GOT3 (cell line): Measurements from ENCODE around the gene CHST10.

Source experiments
- DNase-seq: peaks from one replicate; lab custom pipeline; 2025; ENCODE audit warnings: mixed read lengths; lab: John Stamatoyannopoulos, UW

CHST10 gene

DNA sequence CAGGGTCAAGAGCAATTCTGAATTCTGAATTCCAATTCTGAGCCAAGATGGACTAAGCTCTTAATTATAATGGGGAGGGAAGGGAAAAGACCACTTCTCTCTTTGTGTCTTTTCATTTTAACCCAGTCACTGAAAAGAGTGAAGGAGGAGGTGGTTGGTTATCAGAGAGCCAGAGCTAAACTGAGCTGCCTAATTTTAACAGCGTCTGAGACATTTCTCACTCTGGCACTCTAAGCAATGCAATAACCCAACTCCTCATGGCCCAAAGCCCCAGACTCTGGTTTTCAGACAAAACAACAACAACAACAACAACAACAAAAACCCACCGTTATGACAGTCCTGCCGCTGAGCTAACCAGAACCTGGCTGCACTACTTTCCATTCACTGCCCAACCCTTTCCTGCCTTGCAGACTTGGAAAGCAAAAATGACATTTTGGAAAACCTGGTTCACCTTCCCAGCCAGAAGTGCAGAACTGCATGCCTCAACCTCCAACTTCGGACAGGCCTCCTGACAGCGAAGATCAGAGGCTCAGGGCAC is 1.0 kb downstream of the CHST10 start:
- DNase-seq, result no peak

DNA sequence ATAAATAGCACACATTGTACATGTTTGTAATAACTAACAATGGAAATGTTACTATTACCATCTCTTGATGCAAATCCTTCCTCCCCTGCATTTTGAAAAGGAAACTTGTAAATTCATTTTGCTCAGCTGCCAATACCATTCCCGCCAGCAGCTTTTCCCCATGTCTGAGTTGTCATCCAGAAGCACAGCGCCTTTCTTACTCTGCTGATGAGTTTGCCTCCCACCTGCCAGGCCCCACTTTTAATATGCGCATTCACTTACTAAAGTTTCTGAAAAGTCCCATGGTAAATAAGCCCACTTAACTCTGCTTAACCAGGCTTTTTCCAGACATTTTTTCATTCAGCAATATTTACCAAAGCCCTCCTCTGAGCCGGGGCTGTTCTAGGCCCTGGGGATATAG is 3.9 kb downstream of the CHST10 start:
- DNase-seq, result no peak

DNA sequence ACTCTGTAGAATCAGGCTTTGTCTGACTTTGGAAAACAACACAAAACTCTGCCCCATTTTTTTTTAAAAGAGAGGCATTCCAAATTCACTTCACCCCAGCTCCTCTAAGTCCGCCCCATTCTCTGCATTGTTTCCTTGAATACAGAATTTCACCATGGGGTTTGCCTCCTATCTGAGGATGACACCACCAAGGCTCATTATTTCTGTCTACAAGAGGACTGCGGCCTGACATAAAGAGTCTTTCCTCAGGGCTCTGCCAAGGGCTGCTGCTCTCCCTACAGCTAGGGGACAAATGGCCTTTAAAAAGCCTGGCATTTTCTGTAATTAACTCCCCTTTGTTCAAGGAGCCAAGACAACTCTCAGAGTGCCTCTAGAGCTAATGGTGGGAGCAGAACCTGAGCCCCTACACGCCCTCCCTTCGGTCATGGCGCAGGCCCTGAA is 4.6 kb downstream of the CHST10 start:
- DNase-seq, result no peak

DNA sequence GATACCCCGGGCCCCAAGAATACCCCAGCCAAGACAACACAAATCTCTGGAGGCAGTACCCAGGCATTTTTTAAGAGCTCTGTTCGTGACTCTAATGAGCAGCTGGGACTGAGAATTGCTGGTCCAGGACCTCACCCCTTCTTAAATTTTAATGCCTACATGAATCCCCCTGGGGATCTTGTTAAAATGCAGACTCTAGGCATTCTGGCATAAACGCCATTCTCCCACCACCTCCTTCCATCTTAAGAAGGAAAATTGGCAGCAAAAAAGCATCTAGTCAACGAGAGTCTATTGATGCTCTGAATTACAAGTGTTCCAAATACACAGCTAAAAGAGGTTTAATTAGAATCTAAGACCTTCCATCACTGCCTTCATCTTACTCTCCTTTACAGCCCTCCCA is 5.0 kb downstream of the CHST10 start:
- no peak for DNase-seq

DNA sequence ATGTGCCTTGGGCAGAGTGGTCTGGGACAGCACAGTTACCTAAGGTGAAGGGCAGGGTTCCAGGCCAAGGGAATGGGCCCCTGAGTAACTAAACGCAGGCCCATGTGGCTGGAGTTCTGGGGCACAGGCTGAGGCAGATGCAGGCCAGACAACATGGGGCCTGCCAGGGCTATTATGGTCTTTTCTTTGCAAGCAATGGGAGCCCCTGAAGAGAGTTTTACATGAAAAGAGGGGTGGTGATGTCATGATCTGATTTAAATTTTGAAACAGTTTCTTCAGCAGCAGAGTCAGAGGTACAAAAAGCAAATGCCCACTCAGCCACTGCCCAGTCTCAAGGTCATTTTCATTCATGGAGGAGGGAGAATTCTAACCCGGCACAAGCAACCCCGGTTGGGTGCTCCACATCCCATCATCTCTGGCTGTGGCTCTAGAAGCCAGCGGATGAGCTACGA is 5.6 kb downstream of the CHST10 start:
- no peak for DNase-seq

DNA sequence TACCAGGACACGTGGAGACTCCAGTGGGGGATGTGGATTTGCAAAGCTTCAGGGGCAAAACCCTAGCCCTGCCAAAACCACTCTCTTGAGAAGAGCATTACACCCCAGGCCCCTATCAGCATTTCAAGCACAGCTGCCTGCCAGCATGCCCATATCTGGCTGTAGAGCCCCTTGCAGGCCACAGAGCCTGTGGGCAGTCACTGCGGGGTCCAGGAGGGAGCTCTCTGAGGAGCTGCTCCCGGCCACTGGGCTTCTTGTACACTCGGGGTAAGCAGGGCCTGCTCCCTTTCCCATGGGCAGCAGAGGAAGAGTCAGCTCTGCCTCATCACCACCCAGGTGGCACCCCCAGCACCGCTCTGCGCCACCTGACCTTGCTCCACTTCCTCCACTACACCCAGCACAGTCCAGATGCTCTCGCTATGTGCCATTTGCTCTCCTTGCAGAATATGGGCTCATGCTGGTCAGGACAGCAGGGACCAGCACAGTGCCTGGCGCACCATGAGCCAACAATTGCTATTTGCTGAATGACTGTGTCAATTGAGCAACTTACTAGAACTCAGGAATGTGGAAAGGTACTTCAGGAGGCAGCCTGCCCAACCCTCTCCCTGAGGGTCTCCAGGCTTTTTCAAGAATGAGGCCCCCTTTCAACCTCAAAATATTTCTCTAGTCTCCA is 7.4 kb downstream of the CHST10 start:
- DNase-seq, result no peak

DNA sequence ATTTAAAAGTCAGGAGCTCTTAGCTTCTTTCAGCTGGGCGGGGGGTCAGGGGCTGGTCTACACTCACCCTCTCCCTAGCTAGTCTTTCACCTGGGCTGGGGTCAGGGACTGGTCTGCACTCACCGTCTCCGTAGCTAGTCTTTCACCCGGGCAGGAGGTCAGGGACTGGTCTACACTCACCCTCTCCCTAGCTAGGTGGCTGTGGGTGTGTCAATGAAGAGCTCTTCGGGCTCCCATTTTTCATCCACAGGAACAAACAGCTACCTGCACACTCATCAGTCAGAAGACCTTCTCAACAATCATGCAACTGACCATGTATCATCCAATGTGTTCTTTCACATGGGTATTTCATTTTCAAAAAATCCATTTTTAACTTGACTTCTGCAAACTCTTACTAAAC is 8.0 kb downstream of the CHST10 start:
- DNase-seq, result no peak

DNA sequence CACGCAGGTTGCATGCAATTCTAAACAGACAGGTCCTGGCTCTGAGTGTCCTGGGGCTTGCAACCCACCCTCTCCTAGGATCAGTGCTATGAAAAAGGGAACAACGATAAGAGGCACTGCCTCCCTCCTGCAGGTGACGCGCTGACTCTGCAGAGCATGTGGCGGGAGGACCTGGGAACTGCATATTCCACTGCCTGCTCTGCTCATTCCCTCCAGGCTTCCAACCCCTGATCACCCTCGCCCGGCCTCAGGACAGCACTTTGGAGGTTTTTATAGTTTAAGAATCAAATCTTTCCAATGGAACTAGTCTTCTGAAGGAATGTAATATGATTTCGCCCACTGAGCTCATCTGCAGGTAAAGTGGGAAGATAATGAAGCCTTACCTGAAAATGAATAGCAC is 8.5 kb downstream of the CHST10 start:
- DNase-seq, result no peak

DNA sequence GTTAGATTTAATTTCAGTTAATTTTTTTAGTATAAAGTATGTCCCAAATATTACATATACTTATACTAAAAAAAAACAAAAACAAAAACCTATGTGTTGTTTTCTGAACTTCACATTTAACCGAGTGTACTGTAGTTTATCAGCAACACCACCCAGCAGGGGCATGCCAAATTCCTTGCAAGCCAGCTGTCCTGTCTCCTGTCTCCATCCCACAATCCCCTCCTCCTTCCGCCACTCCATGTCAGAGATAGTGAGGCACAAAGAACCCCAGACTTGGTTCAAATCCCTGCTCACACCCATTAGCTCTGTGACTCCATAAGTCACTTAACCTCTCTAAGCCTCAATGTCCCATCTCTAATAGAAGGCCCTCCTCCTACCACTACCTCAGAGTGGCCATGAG is 9.4 kb downstream of the CHST10 start:
- no peak for DNase-seq

DNA sequence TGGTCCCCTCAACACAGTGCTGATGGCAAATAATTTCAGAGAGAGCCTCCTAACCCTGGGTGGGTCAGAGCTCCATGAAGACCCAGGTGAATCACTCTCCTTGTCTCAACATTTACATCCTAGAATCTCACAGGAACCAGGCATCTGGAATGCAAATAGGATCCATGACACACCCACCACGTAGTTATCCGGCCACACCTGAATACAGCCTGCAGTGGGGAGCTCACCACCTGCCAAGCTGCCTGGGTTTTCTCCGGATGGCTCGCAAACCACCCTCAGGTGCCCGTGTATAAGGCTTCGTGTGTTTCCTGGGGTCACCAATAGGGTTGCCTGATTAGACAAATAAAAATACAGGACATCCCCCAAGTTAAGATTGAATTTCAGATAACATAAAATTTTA is 9.9 kb downstream of the CHST10 start:
- no peak for DNase-seq

DNA sequence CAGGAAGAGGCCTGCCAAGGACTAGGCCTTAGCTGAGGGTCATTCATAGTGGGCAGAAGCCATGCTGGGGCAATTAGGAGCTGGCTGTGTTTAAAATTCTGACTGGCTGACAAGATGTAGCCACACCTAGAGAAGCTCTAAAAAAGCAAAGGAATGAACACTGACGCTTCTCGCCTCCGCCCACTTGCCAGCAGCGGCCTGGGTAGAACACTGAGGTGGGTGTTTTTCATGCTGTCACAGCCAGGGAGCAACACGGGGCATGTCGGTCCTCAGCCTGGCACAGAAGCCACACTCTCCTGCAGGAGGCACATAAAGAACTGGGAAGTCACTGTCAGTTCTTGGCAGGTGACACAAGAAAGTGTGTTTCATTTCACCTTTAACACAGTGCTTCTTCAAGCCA is 10.4 kb downstream of the CHST10 start:
- no peak for DNase-seq

DNA sequence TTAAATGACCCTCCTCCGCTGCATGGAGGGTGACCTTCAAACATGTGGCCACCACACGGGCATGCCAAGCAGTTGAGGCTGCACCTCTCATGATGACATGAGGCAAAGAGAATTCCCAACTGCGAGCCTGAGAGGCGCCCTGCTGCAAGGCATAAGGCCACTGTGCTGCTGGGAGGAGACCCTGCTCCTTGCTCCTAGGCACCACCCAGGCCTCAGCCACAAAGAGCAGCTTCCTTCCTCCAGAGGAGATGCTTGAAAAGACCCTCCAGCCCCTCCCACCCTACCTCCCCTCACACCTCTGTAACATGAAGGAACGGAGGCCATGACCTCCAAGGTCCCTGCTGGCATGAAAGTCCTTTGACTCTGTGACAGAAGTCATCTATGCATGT is 11.4 kb downstream of the CHST10 start:
- no peak for DNase-seq

DNA sequence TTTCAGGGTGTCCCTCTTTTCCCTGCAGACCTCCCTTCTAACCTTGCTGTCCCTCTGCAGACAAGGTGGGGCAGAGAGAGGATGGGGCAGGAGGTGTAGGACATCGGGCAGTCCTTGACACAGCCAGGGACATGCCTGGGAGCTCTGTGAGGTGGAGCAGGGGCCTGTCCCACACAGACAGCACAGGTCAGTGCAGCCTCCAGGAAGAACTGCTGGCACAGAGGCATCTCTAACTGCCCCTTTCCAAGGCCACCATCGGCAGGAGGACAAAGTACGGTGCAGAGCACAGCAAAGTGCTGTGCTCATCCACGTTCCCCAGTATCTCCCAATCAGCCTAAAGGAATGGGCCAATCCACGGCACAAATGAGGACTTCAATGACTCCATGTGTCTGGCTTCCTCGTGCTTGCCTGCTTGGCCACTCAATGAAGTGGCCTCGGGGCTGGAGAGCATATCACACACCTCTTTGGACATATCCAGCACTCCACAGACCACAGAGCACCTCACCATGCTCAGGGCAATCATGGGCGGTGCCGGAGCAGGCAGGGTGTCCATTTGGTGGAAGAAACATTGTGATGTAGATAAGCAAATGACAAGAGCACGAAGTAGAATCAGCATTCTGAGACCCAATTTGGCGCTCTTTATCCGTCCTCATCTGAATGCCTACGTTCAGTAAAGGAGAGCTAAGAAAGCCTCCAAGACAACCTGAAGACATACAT is 11.9 kb downstream of the CHST10 start:
- DNase-seq, result no peak

DNA sequence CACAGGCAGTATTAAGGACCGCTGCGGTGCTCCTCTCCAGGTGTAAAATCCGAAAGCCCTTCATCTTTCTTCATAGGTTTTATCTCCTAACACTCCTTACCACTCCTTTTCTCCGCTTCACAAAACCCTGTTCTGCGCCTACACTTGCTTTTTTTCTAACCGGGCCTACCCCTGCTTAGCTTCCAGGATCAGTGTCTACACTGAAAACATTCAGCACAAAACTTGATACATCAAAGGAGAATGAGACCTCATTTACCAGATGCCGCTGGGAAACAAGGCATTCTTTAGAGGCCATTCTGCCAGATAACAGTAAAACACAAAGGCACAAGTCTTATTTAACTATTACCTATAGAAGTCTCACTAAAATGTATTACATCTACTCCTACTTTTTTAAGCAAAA is 13.1 kb downstream of the CHST10 start:
- no peak for DNase-seq

DNA sequence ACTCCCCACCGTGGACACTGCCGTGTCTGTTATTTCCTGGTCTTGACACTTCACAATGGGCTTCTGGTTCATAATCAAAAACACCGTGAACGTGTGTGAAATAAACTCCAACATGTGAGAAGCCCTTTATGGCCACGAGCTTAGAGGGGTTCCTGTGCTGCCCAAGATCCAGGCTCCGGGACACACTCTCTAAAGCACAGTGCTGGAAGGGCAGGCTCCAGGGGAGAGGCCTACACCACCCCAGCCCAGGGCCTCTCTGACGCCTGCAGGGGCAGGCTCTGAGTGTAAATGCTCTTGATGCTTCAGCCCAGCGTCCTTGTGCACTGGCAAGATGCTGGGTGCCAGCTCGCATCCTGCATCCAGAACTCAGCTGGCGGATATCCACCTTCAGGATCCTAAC is 13.7 kb downstream of the CHST10 start:
- DNase-seq, result no peak

DNA sequence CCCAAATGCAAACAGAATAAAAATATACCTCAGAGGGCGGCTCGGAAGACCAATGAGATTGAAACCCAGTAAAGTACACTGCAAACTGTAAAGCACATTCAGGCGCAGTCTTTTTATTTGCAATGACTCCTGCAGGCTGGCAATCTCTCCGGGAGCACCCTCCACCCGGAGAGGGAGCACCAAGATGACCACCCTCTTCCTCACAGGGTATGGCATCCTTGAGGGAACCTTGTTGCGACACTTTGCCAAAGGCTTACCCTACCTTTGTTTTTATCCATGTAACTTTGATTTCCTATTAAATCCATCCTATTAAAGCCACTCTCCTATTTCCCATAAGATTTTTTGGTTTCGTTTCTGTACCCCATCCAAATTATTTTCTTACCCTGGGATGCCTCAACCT is 16.2 kb downstream of the CHST10 start:
- no peak for DNase-seq

DNA sequence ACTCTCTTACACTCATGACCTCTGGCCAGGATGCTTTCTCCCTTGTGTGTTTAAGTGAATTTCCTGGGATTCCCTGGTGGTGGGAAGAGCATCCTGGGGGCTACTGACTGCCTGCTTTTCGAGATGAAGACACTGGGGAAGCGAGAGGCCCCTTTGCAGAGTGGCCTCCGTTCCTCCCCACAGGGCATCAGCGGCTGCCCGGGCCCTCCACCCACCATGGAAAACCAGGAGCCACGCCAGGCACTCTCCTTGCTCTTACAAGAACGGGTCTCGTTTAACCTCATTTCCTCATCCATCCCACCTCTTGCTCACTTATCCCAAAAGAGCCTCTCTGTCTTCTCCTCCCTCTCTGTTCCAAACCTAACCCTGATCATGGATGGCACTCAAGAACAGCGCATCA is 17.8 kb downstream of the CHST10 start:
- DNase-seq, result no peak

DNA sequence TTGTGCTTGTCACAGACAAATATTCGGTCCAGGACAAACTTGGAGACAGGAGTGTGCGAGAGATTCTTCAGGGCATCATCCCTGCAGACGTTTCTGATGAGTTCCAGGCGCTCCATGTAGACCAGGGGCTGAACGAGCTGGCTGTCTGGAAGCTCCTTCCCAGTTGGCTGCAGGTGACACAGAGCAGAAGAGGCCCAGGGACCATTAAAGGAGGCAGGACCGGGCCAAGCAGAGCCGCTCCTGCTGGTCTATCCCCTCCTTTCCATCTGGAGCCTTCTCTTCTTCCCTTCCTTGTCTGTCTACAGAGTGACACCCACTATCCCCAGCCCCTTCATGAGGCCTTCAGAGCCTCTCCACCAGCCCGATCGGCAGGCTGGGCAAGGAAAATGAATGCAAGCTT is 19.5 kb downstream of the CHST10 start:
- no peak for DNase-seq

DNA sequence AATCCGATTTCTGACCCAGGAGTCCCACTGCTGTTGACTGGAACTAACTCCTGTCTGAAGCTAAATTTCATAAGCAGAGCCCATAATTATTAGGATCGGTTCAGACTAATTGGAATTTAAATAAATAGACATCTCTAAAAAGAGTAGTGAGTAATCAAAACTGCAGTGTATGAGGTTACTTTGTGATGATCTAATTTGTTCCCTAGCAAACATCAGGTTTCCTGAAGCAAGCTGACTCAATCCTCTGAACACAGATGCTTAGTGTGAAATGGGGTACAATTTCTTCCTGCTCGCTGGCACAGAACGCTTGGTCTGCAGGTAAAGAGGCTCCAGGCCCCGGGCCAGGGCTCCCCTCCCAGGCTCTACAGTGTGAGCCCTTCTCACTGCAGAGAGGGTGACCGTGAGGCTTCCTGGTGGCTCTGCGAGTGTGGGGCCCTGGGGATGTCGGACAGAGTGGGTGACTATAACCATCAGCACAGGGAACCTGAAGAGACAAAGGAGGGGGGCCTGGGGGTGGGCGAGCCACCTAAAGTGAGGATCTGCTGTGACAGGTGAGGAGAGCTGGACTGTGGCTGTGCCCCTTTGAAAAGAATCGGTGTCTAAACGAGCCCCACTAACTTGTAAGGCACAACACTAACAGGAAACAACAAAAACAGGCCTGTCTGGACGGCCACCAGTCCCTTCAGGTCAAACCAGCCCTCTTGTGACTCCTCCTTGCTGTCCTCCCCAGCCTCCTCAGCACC is 20.2 kb downstream of the CHST10 start:
- no peak for DNase-seq

DNA sequence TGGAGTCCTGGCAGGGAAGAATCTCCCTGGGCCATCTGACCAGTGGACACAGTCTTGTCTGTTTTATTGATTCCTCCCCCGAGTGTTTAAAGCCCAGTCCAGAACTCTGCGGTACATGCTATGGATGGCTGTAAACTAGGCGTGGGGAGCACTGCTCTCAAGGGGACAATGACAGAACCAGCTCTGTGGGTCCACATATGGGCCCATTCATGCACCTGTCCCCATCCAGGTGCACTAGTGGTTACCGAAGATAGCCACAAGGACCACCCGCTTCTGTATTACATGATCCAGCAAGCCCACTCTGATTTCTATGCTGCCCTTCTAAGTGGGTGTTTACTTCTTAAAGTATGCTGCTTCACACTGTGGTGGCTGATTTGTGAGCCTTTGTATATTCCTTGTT is 21.0 kb downstream of the CHST10 start:
- no peak for DNase-seq

DNA sequence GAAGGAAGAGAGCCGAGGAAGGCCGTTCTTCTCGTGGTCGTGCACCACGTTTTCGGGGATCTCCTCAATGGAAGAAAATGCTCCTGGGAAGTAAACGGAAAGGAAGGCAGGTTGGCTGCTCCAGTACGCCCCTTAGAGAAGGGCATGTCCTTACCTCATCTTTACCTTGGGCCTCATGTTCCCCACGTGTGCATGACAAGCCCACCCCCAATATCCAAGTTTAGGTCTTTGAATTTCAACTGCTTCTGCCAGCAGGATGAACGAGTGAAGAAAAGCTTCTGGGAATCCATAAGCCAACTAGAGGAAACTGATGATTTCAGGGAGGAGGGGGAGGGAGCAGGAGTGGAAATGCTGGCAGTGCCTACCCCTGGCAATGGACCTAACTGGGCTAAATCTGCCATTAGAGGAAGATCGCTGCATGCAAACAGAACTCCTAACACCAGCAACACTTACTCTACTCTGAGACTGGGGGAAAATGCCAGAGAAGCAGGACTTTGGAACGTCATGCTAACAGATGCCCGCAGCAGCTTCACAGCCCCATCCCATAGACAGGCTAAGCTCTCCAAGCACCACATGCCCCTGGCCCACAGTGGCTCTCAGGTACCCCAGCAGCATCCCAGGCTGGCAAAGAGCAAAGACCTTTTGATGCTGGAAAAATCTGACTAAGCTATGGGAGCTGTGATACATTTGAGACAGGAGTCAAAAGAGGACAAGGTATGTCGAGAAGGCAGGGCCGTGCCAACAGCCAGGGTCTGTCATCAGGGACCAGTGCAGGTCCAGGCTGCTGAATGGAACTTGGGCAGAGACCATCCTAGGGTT is 21.7 kb downstream of the CHST10 start:
- DNase-seq, result no peak

DNA sequence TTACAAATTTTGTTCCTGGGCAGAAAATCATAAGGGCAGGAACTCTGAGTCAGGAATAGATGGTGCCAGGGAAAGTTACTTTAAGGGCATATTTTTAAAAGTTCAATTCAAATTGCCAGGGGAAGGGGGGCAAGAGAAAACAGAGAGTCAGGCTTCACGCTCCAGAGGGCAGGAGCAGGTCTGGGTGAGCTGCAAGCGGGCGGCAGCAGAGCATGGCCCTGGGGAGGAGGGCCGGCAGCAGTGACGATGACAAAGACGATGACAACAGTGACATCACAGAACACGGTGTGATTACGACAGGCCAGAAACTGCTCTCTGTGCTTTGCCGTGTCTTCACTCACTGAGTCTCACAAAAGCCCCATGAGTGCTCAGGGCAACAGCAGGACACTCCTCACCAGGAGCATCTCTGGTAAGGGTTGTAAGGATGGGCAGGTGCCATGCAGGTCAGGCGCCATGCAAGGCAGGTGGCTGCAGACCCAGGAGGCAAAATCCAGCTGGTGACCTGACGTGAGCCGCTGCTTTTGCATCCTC is 23.3 kb downstream of the CHST10 start:
- DNase-seq, result no peak
